ENCODE results near the gene ADGRB2.

The ADGRB2 gene
- total RNA-seq, result 0.04 to 1.3 reads per million in 2 experiments

- DNase-seq (ENCODE audit: low read depth), result peak; percentile 12
Observed at GRCh38 chr1:31764312-31765040, at the start of gene ADGRB2. TSS of gene ADGRB2 (minus strand) at chr1:31764340. CDS start at chr1:31757221, 7,119 bp downstream.

GRCh38 chr1:31812158-31812829 is 48.2 kb upstream of the ADGRB2 start:
- DNase-seq (ENCODE audit: low read depth), result no peak

DNA sequence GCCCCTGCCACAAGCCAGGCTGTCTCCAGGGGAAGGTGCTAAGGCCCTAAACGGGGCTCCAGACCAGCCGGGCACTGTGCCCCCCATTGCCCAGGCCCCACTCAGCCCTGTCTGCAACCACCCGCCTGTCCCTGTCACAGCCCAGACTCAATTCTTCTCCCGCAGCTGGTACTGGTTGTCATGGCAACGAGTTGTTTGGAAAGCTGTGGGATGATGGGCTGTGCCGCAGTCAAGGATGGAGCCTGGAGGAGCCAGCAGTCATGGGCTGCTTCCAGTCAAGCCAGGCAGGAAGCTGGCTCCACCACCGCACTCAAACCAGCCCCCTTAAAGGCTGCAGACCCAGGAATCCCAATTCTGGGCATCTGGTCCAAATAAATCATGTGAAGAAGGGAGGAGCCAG is 47.5 kb upstream of the ADGRB2 start:
- no peak for DNase-seq (ENCODE audit: low read depth)

DNA sequence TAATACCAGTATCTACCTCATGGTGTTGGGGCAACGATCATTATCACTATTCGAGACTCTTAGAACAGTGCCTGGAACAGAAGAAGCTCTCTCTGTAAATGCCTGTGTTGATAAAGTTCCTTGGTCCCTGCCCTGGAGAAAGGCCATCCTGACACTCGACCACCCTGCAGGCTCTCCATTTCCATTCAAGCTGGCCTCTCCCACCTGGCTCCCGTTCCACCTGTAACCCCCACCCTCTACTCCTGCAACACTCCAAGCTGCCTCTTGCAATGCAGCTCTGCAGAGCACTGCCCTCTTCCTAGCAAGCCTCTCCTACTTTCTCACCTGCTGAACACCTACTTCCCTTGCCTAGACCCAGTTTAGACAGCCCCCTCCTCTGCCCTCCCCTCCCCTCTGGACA is 45.6 kb upstream of the ADGRB2 start:
- DNase-seq (ENCODE audit: low read depth), result no peak

DNA sequence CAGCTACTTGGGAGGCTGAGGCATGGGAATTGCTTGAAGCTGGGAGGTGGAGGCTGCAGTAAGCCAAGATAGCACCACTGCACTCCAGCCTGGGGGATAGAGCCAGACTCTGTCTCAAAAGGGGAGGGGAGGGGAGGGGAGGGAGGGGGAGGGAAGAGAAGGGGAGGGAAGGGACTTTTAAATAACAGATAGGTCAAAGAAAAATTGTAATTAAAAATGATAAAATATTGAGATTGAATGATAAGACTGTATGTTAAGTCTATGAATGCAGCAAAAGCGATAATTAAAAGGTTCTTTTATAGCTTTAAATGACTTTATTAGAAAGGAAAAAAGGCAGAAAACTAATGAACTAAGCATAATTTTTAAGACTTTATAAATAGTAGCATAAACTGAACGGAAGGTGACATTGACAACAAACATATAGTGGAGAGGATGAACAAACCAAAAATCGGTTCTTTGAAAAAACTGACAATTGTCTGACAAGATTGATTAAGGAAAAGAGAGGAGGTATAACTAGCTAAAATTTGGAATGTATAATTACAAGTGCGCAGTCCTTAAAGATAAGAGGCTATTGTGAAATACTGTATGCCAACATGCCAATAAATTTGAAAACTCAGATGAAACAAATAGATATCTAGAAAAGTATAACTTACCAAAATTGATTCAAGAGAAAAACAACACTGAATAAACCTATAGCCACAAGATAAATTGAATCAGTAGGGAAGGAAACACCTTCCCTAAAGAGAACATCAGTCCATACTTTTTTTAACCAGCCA is 43.3 kb upstream of the ADGRB2 start:
- DNase-seq (ENCODE audit: low read depth), result no peak

DNA sequence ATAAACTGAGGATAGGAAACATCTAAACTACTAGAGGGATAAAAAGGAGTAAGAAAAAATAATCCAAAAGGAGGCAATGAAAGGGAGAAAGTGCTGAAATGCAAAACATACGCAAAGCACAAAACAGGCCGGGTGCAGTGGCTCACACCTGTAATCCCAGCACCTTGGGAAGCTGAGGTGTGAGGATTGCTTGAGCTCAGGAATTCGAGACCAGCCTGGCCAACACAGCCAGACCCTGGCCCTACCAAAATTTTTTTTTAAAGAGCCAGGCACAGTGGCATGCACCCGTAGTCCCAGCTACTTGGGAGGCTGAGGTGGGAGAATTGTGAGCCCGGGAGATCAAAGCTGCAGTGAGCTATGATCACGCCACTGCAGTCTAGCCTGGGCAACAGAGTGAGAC is 41.2 kb upstream of the ADGRB2 start:
- no peak for DNase-seq (ENCODE audit: low read depth)

GRCh38 chr1:31804098-31804497 is 40.0 kb upstream of the ADGRB2 start:
- DNase-seq (ENCODE audit: low read depth), result no peak

DNA sequence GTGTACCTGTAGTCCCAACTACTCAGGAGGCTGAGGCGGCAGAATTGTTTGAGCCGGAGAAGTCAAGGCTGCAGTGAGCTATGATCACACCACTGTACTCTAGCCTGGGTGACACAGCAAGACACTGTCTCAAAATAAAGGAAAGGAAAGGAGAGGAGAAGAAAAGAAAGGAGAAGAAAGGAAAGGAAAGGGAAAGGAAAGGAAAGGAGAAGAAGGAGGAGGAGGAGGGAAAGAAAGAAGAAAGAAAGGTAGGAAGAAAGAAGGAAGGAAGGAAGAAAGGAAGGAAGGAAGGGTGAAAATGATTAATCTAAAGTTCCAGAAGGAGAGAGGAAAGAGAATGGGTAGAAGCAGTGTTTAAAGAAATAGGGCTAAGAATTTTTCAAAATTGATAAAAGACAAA is 39.5 kb upstream of the ADGRB2 start:
- no peak for DNase-seq (ENCODE audit: low read depth)

GRCh38 chr1:31802190-31803150 is 38.3 kb upstream of the ADGRB2 start:
- no peak for DNase-seq (ENCODE audit: low read depth)

DNA sequence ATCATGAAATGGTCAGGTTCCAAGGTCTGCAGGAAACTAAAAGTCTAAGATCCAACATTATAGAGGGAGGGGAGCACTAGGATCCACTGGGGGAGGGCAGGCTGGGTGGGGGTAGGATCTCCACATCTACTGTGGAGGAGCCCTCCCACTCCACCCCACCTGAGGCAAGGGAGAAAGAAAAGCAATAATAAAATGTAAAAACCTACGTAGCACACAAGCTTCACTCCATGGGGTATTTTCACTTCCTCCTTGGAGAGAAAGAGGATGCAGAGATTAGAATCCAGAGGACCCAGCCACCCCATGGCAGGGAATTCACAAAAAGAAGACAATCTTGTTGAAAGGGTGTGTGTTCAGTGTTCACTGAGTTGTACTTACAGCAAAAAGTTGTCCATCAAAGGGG is 37.3 kb upstream of the ADGRB2 start:
- DNase-seq (ENCODE audit: low read depth), result no peak

- DNase-seq (ENCODE audit: low read depth), result no peak
Observed at GRCh38 chr1:31800674-31800967, 36.5 kb upstream of the ADGRB2 start.

DNA sequence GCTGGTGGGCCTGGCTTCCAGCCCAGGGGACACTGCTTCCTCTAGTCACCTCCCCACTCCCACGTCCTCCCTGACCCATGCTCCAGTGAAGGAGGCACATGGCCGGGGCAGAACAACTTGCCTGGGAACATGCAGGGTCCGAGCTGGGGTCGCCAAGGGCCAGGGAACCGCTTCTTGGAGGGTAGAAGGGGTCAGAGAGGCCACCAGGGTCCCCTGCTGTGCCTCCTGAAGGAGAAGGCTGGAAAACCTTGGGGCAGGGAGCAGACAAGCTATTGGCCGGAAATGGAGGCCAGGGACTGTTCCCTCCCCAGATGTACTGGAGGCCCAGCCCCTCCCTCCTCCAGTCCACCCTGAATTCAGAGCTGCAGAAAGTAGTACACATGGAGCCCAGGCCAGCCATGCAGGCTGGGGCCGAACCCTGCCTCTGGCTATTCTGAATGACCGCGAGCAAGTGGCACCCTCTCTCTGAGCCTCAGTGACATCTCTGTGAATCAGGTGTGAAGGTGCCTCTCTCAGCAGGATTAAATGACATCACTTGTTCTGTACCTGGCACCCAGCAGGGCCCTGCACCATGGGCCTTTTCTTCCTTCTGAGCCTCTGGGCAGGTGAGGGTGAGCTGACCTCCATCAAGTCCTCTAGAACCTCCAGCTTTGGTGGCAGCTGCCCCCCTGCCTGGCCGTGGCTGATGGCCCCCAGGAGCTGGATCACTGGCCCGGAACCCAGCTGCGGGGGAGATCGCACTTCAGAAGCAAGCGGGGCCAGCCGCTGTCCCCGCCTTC is 35.9 kb upstream of the ADGRB2 start:
- no peak for DNase-seq (ENCODE audit: low read depth)

DNA sequence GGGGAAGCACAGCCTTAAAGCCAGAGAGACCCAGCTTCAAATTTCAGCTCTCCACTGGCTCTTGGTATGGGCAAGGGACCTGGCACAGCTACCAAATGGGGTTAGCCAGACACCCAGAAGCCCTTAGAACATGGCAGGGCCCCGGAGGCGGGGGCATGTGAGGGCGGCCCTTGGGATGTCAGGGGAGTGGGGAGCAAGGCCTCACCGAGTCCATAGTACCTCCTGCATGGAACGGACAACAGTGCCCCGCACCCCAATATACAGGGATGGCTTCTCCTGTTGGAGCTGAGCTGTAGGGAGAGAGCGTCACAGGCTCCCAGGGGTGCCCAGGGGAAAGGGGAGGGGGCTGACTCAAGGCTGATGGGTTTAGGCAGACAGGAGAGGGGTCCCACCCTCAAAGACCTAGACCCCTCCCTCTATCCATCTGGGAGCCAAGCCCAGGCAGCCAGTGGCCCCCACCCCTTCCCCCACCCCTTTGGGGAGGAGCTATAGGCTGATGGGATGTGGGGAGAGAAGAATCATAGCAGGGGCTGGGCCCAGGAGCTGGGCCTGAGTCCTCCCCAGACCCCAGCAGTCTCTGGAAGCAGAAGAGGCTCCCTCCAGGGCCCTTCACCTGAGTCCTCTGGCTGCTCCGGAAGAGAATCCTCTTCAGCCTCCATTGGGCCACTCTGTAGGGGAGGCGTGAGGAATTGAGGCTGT is 35.2 kb upstream of the ADGRB2 start:
- no peak for DNase-seq (ENCODE audit: low read depth)

DNA sequence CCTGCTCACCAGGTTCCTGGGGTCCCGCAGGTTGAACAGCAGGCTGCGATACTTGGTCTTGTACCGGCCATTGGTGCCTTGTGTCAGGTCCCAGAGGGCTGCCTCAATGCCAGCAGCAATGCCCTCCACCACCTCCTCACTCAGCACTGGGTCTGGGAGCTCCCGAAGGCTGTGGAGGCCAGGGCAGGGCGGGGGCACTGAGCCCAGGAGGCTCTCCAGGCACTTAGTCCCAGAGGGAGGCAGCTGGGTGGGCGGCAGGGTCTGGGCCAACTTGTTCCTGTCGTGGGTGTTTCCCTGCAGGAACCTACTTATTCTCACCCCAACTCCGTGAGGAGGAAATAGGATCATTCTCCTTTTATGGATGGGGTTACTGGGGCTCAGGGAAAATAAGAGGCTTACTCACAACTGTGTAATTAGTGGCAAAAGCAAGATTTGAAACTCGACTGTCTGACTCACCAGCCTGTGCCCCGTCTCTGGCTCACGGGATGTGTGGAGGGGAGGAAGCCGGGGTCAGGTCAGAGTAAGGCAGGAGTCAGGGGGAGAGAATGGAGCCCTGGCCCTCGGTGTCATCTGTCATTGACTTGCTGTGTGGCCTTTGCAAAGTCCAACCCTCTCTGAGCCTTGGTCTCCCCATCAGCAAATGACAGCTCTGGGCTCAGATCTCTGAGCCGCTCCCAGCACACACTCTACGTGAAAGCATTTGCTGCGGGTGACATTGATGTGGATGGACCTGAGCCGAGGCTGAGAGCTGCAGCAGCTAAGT is 34.5 kb upstream of the ADGRB2 start:
- DNase-seq (ENCODE audit: low read depth), result no peak

GRCh38 chr1:31798086-31798432 is 33.9 kb upstream of the ADGRB2 start:
- DNase-seq (ENCODE audit: low read depth), result no peak

DNA sequence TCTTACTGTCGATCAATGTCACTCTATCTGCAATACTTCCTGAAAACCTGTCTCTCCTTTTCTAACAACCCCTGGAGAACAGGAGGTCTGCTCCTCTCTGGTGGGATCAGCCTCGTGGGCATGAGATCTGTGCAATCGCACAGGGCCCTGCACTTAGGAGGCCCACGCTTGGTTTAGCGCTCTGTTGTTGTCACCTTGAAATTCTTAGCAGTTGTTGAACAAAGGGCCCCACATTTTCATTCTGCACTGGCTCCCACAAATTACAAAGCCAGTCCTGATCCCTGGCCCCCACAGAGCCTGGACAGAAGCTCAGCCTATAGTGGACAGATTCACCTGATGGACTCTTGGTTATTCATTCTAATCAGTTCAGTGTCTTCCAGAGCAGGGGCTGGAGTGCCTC is 33.1 kb upstream of the ADGRB2 start:
- no peak for DNase-seq (ENCODE audit: low read depth)

- no peak for DNase-seq (ENCODE audit: low read depth)
Observed at GRCh38 chr1:31796707-31797106, 32.6 kb upstream of the ADGRB2 start.

DNA sequence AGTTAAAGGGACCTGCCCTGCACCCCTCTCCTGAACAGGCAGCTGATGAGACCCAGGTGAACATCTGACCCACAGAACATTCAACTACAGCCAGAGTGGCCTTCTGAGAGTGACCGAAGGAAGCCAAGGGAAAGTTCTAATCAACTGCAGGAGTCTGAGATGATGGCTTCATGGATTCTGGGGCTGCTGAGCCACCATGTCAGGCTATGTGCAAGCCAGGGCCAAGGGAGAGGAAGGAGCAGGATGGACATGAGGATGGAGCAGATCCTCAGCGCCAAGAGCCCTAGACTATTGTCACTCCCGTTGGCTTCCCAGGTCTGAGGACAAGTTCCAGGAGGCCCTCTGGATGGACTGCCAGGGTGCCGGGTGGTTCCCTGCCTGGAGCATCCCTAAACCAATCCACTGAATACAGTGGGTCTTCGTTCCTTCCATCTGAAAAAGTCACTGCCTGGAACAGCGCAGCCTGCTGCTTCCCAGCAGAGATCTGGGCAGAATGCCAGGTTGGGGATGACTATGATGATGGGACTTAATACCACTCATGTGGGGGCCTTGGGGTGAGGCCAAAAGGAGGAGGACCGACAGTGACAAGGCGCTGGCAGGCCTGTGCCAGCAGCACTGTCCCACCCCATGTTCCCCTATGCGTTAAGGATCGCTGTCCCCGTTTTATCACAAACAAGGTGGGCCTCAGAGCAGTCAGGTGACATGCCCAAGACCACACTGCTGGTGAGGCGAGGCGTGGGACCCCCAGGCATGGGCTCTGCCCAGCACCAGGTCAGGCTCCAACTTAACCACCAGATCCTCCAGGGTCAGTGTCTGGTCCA is 31.9 kb upstream of the ADGRB2 start:
- DNase-seq (ENCODE audit: low read depth), result no peak

DNA sequence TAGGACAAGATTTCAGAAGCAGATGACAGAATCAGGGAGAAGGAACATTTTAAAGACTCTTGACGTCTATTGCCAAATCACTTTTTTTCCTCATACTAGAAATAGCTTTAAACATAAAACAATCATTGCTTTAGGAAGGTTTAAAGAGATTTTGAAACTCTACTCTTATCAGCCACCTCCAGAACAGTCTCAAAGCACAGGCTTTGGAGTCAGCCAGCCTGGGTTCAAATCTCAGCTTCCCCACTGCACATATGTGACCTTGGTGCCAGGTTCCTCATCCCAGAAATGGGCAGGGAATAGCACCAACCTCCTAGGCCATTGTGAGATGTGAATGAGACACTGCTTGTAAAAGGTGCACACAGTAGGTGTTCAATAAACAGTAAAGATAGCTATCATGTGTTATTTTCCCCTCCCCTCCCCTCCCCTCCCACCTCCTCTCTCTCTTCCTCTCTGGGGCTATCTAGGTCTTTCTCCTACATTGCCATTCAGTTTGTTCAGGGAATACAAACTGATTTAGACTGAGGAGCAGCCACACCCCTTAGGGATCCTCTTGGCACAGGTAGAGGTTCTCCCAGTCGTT is 31.0 kb upstream of the ADGRB2 start:
- no peak for DNase-seq (ENCODE audit: low read depth)

Data from T follicular helper cell (primary cell).